Measurements from ENCODE around the gene PAPOLG. TPM values are rescaled to one million over a fixed set of nuclear protein-coding genes. Genes with fewer than 3 reads are reported as not detected.

Gene PAPOLG
- total and polyA plus RNA-seq, 4 donors, result 5.9 to 26.2 (median 6.9) TPM

DNA sequence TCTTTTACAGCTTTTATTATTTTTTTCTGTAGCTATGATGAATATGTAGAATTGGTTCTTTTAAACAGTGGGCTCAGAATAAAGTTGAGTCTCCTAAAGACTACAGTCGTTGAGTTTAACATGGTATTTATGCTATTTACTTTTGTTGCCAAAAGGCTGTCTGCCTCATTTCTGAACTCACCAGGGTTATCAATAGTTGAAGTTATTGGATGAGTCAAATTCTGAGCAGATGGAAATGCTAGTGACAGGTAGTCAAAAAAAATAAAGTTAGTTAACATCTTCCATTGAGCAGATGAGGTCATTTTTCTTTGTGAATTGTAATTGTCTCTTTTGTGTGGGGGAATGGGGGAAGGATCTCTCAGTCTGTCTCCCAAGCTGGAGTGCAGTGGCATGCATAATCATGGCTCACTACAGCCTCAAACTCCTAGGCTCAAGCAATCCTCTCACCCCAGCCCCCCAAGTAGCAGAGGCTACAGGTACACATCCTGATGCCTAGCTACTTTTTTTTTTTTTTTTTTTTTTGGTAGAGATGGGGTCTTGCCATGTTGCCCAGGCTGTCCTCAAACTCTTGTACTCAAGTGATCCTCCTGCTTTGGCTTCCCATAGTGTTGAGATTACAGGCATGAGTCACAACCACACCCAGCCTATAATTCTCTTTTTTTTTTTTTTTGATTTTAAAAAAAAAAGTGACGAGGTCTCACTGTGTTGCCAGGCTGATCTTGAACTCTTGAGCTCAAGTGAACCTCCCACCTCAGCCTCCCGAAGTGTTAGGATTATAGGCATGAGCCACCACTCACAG lies 8.9 kb downstream of the PAPOLG start:
- no peak for DNase-seq
- no peak overlapping the region for H3K4me3 ChIP-seq
- H3K36me3 ChIP-seq (ENCODE audit: control insufficient read depth in 4 of 4, insufficient read depth in 4 of 4, low read length in 4 of 4), result peaks cover 13 to 39% (median 28%) of the 10 kb centered on the region in 4 donors
- peaks cover 0 to 4% (median 0%) of the 10 kb centered on the region in 5 donors for H3K4me1 ChIP-seq (ENCODE audit: control insufficient read depth in 5 of 5, insufficient read depth in 5 of 5, low read length in 5 of 5)
- H3K9ac ChIP-seq (ENCODE audit: insufficient read depth in 1 of 2, low read length in 2 of 2), result no peak overlapping the region
- H3K27ac ChIP-seq (ENCODE audit: low read depth in 1 of 2, low read length in 1 of 2), result no peak overlapping the region
- no peak for TF ChIP-seq CTCF (IDR thresholded peaks at IDR 0.05; ENCODE audit: control extremely low read depth, extremely low read depth)
- ATAC-seq (ENCODE audit: insufficient read depth, low FRiP score), result no peak
- H3K27me3 ChIP-seq (ENCODE audit: control insufficient read depth in 3 of 3, insufficient read depth in 3 of 3, low read length in 2 of 3), result no peaks in the 10 kb centered on the region
- WGBS, 2 donors, result 84 to 85% methylated on average over 3 of the region's 3 CpGs
- no peaks in the 10 kb centered on the region for H3K9me3 ChIP-seq (ENCODE audit: control insufficient read depth in 4 of 4, insufficient read depth in 3 of 4, low read length in 3 of 4)

GRCh38 chr2:60766283-60766682 lies 10.2 kb downstream of the PAPOLG start:
- H3K27ac ChIP-seq (ENCODE audit: low read depth in 1 of 2, low read length in 1 of 2), result no peak overlapping the region
- no peak overlapping the region for H3K9ac ChIP-seq (ENCODE audit: insufficient read depth in 1 of 2, low read length in 2 of 2)
- no peak for TF ChIP-seq CTCF (IDR thresholded peaks at IDR 0.05; ENCODE audit: control extremely low read depth, extremely low read depth)
- peaks cover 13 to 36% (median 25%) of the 10 kb centered on the region in 4 donors for H3K36me3 ChIP-seq (ENCODE audit: control insufficient read depth in 4 of 4, insufficient read depth in 4 of 4, low read length in 4 of 4)
- 95 to 97% methylated on average over 3 of the region's 3 CpGs for WGBS, 2 donors
- DNase-seq (no peak), ATAC-seq (ENCODE audit: insufficient read depth, low FRiP score) (no peak)
- H3K27me3 ChIP-seq (ENCODE audit: control insufficient read depth in 3 of 3, insufficient read depth in 3 of 3, low read length in 2 of 3), result no peaks in the 10 kb centered on the region
- H3K9me3 ChIP-seq (ENCODE audit: control insufficient read depth in 4 of 4, insufficient read depth in 3 of 4, low read length in 3 of 4), result no peaks in the 10 kb centered on the region
- no peak overlapping the region for H3K4me3 ChIP-seq
- H3K4me1 ChIP-seq (ENCODE audit: control insufficient read depth in 5 of 5, insufficient read depth in 5 of 5, low read length in 5 of 5), result peaks cover 0 to 1% (median 0%) of the 10 kb centered on the region in 5 donors

DNA sequence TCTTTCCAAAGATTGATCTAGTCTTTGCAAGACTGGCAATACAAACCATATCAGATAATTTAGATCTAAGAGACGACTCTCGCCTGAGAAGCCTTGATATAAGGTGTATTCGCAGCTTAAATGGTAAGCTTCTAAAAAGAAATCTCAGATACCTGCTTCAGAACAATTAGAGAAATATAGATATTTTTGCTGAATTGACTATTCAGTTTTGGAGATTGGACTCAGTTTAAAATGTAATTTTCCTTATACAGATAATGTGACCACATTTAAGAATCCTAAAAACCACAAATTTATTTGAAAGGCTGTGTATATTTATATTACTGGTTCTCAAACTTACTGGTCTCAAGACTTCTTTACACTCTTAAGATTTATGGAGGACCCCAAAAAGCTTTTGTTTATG lies 15.4 kb downstream of the PAPOLG start:
- TF ChIP-seq CTCF (IDR thresholded peaks at IDR 0.05; ENCODE audit: control extremely low read depth, extremely low read depth), result no peak
- no peaks in the 10 kb centered on the region for H3K4me1 ChIP-seq (ENCODE audit: control insufficient read depth in 5 of 5, insufficient read depth in 5 of 5, low read length in 5 of 5)
- no peak overlapping the region for H3K4me3 ChIP-seq
- ATAC-seq (ENCODE audit: insufficient read depth, low FRiP score) (no peak), DNase-seq (no peak)
- 98 to 99% methylated on average over 3 of the region's 3 CpGs for WGBS, 2 donors
- no peaks in the 10 kb centered on the region for H3K27me3 ChIP-seq (ENCODE audit: control insufficient read depth in 3 of 3, insufficient read depth in 3 of 3, low read length in 2 of 3)
- H3K9me3 ChIP-seq (ENCODE audit: control insufficient read depth in 4 of 4, insufficient read depth in 3 of 4, low read length in 3 of 4), result no peaks in the 10 kb centered on the region
- no peak overlapping the region for H3K27ac ChIP-seq (ENCODE audit: low read depth in 1 of 2, low read length in 1 of 2)
- H3K9ac ChIP-seq (ENCODE audit: insufficient read depth in 1 of 2, low read length in 2 of 2), result no peak overlapping the region
- peaks cover 12 to 35% (median 28%) of the 10 kb centered on the region in 4 donors for H3K36me3 ChIP-seq (ENCODE audit: control insufficient read depth in 4 of 4, insufficient read depth in 4 of 4, low read length in 4 of 4)
